ENCODE data around the gene GEMIN4. TPM values are rescaled to one million over a fixed set of nuclear protein-coding genes. Genes with fewer than 3 reads are reported as not detected.
"Not testable (repeated sequence)": the region's sequence is repeated elsewhere in the genome, so short reads cannot be mapped to it uniquely, and the experiment has no call there.

Gene GEMIN4
- total RNA-seq, 2 experiments from 2014 or later: 68.7 to 69.3 TPM

DNA sequence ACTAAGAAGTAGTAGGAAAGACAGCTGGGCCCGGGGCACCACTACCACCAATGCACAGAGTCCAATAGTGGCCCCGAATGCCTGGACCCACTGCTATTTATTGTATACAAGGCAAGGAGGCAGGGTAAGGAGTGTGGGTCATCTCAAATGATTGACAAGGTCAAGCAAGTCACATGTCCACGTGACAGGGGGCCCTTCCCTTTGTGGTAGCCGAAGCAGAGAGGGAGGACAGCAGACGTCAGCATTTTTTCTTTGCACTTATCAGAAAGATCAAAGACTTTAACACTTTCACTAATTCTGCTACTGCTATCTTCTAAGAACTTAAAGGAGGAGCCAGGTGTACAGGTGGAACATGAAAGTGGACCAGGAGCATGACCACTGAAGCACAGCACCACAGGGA, 43.9 kb downstream of the GEMIN4 start:
- Mint-ChIP-seq H3K27ac (no peak overlapping the region), H3K36me3 (peaks cover 12% of the 10 kb centered on the region), H3K27me3 (no peaks in the 10 kb centered on the region), H3K4me3 (no peak overlapping the region), H3K4me1 (peaks cover 32% of the 10 kb centered on the region), H3K9me3 (no peaks in the 10 kb centered on the region)
- DNase-seq: no peak

GRCh38 chr17:705863-706262, 46.2 kb downstream of the GEMIN4 start:
- Mint-ChIP-seq H3K36me3 (peaks cover 12% of the 10 kb centered on the region), H3K4me3 (no peak overlapping the region), H3K4me1 (peaks cover 17% of the 10 kb centered on the region), H3K27ac (no peak overlapping the region), H3K9me3 (no peaks in the 10 kb centered on the region), H3K27me3 (no peaks in the 10 kb centered on the region)
- no peak for DNase-seq

- no peaks in the 10 kb centered on the region for H3K9me3 Mint-ChIP-seq
- H3K27ac Mint-ChIP-seq: no peak overlapping the region
- peaks cover 17% of the 10 kb centered on the region for H3K4me1 Mint-ChIP-seq
- H3K36me3 Mint-ChIP-seq: peaks cover 12% of the 10 kb centered on the region
- H3K4me3 Mint-ChIP-seq: no peak overlapping the region
- DNase-seq: no peak
- no peaks in the 10 kb centered on the region for H3K27me3 Mint-ChIP-seq
These were observed 47.1 kb downstream of the GEMIN4 start for GRCh38 chr17:705011-705410.

GRCh38 chr17:704111-704864, 47.8 kb downstream of the GEMIN4 start:
- Mint-ChIP-seq H3K4me3 (no peak overlapping the region), H3K27me3 (no peaks in the 10 kb centered on the region), H3K27ac (no peak overlapping the region), H3K9me3 (no peaks in the 10 kb centered on the region), H3K36me3 (peaks cover 9% of the 10 kb centered on the region), H3K4me1 (peaks cover 16% of the 10 kb centered on the region)
- DNase-seq: no peak

DNA sequence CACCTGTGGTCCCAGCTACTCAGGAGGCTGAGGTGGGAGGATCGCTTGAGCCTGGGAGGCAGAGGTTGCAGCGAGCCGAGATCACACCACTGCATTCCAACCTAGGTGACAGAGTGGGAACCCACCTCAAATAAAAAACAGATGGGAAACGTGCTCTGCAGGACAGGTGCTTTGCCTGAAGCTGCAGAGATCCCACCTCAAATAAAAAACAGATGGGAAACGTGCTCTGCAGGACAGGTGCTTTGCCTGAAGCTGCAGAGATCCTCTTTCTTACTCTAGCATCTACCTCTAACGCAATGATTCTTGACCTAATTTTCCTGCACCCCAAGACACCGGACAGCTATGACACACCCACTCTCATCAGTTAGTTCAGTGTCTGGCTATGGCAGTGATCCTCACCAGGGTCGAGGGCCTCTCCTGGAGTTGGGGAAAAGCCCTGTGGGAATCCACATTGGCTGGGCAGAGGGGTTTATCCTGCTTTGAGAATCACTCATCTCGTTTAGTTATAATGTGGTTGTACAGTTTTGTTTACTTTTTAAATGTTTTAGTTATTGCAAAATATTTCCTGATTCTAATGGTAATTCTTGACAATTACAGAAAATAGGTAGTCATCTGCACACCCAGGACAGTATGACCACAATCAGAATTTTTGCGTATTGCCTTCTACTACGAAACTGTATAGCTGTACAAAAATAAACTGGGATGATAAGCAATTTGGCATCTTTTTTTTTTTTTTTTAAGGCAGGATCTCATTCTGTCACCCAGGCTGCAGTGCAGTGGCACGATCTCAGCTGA, 48.8 kb downstream of the GEMIN4 start:
- Mint-ChIP-seq H3K9me3 (no peaks in the 10 kb centered on the region), H3K27me3 (no peaks in the 10 kb centered on the region), H3K36me3 (peaks cover 7% of the 10 kb centered on the region), H3K4me1 (peaks cover 11% of the 10 kb centered on the region), H3K27ac (no peak overlapping the region), H3K4me3 (no peak overlapping the region)
- no peak for DNase-seq

DNA sequence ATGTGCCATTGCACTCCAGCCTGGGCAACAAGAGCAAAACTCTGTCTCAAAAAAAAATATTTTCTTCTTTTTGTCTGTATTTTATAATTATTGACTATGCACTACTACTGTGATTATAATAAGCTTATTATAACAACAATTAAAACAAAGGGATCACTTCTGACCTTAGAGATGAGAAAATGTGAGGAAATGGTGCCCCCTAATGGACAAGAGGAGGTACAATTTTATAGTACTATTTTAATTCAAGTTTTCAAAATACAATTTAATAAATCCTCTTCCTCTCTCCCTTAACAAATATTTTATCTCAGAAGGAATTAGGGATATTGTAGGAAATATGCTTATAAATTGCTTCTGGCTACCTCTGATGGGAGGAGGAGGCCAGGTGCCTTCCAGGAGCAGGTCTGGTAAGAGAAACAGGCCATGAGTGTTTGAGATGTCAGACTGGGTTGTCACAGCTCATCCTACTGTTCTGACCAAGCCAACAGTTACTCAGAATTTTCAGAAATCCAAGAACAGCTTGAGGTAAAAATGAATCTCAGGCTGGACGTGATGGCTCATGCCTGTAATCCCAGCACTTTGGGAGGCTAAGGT, 51.5 kb downstream of the GEMIN4 start:
- Mint-ChIP-seq H3K36me3 (peaks cover 5% of the 10 kb centered on the region), H3K4me1 (peaks cover 7% of the 10 kb centered on the region), H3K4me3 (no peak overlapping the region), H3K27ac (no peak overlapping the region), H3K9me3 (no peaks in the 10 kb centered on the region), H3K27me3 (no peaks in the 10 kb centered on the region)
- DNase-seq: no peak

DNA sequence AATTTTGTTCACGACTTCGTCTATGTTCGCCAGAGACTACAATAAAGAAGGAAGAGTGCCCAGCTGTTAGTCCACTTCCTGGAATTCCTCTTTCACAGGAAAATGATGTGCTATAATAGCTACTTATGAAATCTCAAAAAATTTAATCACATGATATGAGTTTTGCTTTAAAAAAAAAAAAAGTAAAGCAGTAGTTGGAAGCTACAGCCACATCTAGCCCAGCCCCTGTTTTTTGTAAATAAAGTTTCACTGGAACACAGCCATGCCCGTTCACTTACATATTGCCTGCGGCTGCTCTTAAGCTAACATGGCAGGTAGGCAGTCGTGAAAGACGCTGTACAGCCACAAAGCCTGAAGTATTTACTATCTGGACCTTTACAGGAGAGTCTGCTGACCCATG, 52.7 kb downstream of the GEMIN4 start:
- H3K4me3 Mint-ChIP-seq: no peak overlapping the region
- H3K27me3 Mint-ChIP-seq: no peaks in the 10 kb centered on the region
- peaks cover 12% of the 10 kb centered on the region for H3K36me3 Mint-ChIP-seq
- no peaks in the 10 kb centered on the region for H3K9me3 Mint-ChIP-seq
- no peak for DNase-seq
- peaks cover 3% of the 10 kb centered on the region for H3K4me1 Mint-ChIP-seq
- H3K27ac Mint-ChIP-seq: no peak overlapping the region

DNA sequence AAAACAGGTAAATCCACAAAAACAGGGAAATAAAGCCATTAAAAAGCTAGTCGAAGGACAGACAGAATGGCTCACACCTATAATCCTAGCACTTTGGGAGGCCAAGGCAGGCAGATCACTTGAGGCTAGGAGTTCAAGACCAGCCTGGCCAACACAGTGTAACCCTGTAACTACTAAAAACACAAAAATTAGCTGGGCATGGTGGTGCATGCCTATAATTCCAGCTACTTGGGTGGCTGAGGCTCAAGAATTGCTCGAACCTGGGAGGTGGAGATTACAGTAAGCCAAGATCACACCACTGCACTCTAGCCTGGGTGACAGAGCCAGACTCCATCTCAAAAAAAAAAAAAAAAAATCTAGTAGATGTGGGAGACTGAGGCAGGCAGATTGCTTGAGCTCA, 54.0 kb downstream of the GEMIN4 start:
- not testable (repeated sequence) for H3K9me3 Mint-ChIP-seq, DNase-seq, H3K27me3 Mint-ChIP-seq, H3K4me1 Mint-ChIP-seq, H3K4me3 Mint-ChIP-seq, H3K27ac Mint-ChIP-seq
- H3K36me3 Mint-ChIP-seq: peaks cover 12% of the 10 kb centered on the region

DNA sequence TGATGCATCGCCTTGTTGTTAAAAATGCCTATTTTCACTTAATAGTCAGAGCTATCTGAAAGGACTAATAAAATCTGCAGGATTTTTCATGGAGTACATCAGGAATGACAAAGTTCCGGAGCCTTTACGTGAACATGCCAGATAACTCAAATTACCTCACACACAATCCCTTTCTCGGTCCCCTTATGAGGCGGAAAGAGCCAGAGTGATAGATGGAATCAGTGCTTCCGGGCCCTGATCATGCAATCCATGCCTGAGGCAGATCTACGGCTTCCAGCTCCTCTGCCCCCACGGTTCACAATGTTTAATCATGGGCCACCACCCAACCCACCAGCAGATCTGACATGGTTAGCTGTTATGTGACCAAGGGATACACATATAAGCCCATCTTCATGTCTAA, 54.4 kb downstream of the GEMIN4 start:
- H3K27ac Mint-ChIP-seq: no peak overlapping the region
- H3K9me3 Mint-ChIP-seq: no peaks in the 10 kb centered on the region
- DNase-seq: no peak
- H3K27me3 Mint-ChIP-seq: no peaks in the 10 kb centered on the region
- H3K4me3 Mint-ChIP-seq: no peak overlapping the region
- peaks cover 12% of the 10 kb centered on the region for H3K36me3 Mint-ChIP-seq
- no peaks in the 10 kb centered on the region for H3K4me1 Mint-ChIP-seq

DNA sequence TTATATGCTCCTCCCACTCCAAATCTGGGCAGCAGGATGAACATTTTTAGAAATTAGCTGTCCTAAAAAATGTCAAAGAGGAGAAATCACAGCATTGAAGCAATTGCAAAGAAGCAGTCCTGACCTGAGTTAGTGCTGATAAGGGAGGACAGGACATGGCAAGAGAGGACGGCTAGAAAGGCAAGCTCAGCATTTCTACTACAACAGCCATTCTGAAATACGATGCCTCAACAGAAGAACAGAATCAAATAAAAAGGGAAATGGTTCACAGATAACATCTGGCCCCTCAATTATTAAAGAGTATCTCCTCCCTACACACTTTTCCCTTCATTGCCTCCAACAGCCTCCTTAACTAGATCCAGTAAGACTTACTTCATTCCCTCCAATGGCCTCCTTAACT, 55.7 kb downstream of the GEMIN4 start:
- no peak overlapping the region for H3K27ac Mint-ChIP-seq
- H3K9me3 Mint-ChIP-seq: no peaks in the 10 kb centered on the region
- DNase-seq: no peak
- no peaks in the 10 kb centered on the region for H3K27me3 Mint-ChIP-seq
- no peaks in the 10 kb centered on the region for H3K4me1 Mint-ChIP-seq
- no peak overlapping the region for H3K4me3 Mint-ChIP-seq
- peaks cover 12% of the 10 kb centered on the region for H3K36me3 Mint-ChIP-seq

Other genes starting within 250 kb of the GEMIN4 start
- gene VPS53, start 37.4 kb downstream of the GEMIN4 start, total RNA-seq: 10 to 100 TPM; 51.0 to 57.7 TPM
- gene TLCD3A, start 19.7 kb downstream of the GEMIN4 start, total RNA-seq: 10 to 100 TPM; 22.6 to 26.7 TPM
- 10 to 100 TPM; 79.0 to 82.0 TPM for gene GLOD4, start 30.0 kb upstream of the GEMIN4 start, total RNA-seq
- 10 to 100 TPM; 43.2 to 47.2 TPM for gene MRM3, start 30.1 kb upstream of the GEMIN4 start, total RNA-seq
- gene NXN, start 227.5 kb upstream of the GEMIN4 start, total RNA-seq: under 1 TPM; 0.48 to 0.49 TPM
- gene TIMM22, start 244.9 kb upstream of the GEMIN4 start, total RNA-seq: 10 to 100 TPM; 15.4 to 16.9 TPM